Mammary epithelial cell (primary cell): ENCODE measurements around the gene ZBTB12.

Experiments used
- CTCF ChIP-seq, 2 donors: IDR thresholded peaks in 1 of 2; conservative IDR thresholded peaks in 1 of 2; 2 replicates each; pipeline ENCODE4 v1.5.1; 2011 to 2012; ENCODE audit warnings: inconsistent platforms in 2 of 2, low read length in 2 of 2, mild to moderate bottlenecking in 2 of 2, control low read depth in 1 of 2, low read depth in 1 of 2; ENCODE audit not compliant: insufficient read depth in 1 of 2; ENCODE audit errors: extremely low read depth in 1 of 2
- EZH2 ChIP-seq: IDR thresholded peaks from 2 replicates; pipeline ENCODE4 v1.6.1; 2012; ENCODE audit warnings: low read length, inconsistent platforms, borderline replicate concordance

DNA sequence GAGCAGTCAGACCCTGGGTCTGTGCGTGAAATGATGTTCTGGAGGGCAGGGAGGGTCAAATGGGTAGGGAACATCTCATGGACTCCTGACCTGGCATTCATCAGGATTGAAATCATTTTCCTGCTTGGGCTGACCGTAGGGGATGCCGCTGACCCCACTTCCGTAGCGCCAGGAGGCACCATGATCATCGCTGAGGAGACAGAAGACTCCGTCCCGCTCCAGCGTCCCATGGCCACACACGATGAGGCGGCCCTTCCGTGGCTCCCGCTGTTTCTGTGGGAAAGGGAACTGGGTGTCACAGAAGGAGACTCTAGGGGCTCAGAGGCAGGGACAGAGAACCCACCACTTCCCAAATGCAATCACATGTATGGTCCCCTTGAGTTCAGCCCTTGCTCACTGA lies 41.5 kb downstream of the ZBTB12 start:
- no peak for TF ChIP-seq CTCF (conservative IDR thresholded peaks at IDR 0.05 in 1 of 2, IDR thresholded peaks at IDR 0.05 in 1 of 2; ENCODE audit: extremely low read depth in 1 of 2, insufficient read depth in 1 of 2, low read depth in 1 of 2, low read length in 2 of 2)
- no peak for TF ChIP-seq EZH2
